ENCODE data around the gene AIPL1.

DNA sequence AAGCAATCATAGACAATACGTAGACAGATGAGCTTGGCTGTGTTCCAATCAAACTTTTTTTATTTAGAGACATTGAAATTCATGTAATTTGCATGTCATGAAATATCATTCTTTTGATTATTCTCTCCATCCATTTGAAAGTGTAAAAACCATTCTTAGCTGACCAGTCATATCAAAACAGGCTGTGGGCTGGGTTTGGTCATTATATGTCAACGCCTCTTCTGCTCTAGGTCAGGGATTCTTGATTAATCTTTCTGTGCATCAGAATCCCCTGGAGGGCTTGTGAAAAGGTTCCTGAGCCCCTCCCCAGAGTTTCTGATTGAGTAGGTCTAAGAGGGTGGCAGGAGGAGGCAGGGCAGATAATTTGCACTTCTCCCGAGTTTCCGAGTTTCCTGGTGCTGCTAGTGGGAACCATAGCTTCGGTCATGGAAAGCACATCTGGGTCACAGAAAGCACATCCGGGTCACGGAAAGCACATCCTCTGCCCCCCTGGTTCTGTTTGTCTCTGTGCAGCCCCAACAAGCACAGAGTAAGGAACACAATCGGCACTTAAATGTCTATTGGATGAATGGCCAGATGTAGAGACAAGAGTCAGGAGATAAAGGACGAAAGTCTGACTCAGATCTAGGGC lies 25.7 kb upstream of the AIPL1 start:
- no peak for TF ChIP-seq EZH2 (IDR thresholded peaks at IDR 0.05; ENCODE audit: borderline replicate concordance, low read length)
- TF ChIP-seq, protein P1, sequence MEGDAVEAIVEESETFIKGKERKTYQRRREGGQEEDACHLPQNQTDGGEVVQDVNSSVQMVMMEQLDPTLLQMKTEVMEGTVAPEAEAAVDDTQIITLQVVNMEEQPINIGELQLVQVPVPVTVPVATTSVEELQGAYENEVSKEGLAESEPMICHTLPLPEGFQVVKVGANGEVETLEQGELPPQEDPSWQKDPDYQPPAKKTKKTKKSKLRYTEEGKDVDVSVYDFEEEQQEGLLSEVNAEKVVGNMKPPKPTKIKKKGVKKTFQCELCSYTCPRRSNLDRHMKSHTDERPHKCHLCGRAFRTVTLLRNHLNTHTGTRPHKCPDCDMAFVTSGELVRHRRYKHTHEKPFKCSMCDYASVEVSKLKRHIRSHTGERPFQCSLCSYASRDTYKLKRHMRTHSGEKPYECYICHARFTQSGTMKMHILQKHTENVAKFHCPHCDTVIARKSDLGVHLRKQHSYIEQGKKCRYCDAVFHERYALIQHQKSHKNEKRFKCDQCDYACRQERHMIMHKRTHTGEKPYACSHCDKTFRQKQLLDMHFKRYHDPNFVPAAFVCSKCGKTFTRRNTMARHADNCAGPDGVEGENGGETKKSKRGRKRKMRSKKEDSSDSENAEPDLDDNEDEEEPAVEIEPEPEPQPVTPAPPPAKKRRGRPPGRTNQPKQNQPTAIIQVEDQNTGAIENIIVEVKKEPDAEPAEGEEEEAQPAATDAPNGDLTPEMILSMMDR (IDR thresholded peaks at IDR 0.05; ENCODE audit: low read length): no peak

Data from OCI-LY1 (cell line).